ENCODE data around the gene RHBG. TPM values are rescaled to one million over a fixed set of nuclear protein-coding genes. Genes with fewer than 3 reads are reported as not detected.

Gene RHBG
- total and polyA plus RNA-seq, 2 of the 4 experiments (the other 2 are of a cell fraction): not detected

GRCh38 chr1:156359249-156359648 lies 9.8 kb upstream of the RHBG start:
- intact Hi-C loops (cut with micrococcal nuclease): no loop called here
- TF ChIP-seq RCOR1 (IDR thresholded peaks at IDR 0.05; ENCODE audit: insufficient replicate concordance, low read length) (no peak), CTCF (conservative IDR thresholded peaks at IDR 0.05; ENCODE audit: low read depth, low read length) (no peak), MAZ (IDR thresholded peaks at IDR 0.05; ENCODE audit: borderline replicate concordance, low read depth, low read length) (no peak), SMC3 (IDR thresholded peaks at IDR 0.05; ENCODE audit: low read depth, low read length) (no peak), MAFK (IDR thresholded peaks at IDR 0.05; ENCODE audit: low read depth, low read length) (no peak), ELK1 (IDR thresholded peaks at IDR 0.05; ENCODE audit: borderline replicate concordance, low read depth, low read length) (no peak), RFX5 (IDR thresholded peaks at IDR 0.05; ENCODE audit: low read depth, low read length) (no peak), CHD1 (IDR thresholded peaks at IDR 0.05; ENCODE audit: low read depth, low read length) (no peak), BHLHE40 (IDR thresholded peaks at IDR 0.05; ENCODE audit: low read depth, low read length) (no peak), MXI1 (IDR thresholded peaks at IDR 0.05; ENCODE audit: borderline replicate concordance, low read depth, low read length) (no peak), RAD21 (IDR thresholded peaks at IDR 0.05; ENCODE audit: low read length) (no peak), FOS (IDR thresholded peaks at IDR 0.05; ENCODE audit: low read depth, low read length) (no peak), CEBPB (IDR thresholded peaks at IDR 0.05; ENCODE audit: low read depth, low read length) (no peak), NFE2L2 (IDR thresholded peaks at IDR 0.05; ENCODE audit: low read depth, low read length) (no peak), USF2 (IDR thresholded peaks at IDR 0.05; ENCODE audit: low read depth, low read length) (no peak), POLR2A (IDR thresholded peaks at IDR 0.05; ENCODE audit: low read depth, low read length) (no peak)
- no peak overlapping the region for H2AK5ac ChIP-seq (ENCODE audit: low read depth, low read length)
- H3K4me2 ChIP-seq (ENCODE audit: low read depth, low read length): no peak overlapping the region
- H4K8ac ChIP-seq (ENCODE audit: low read depth in 2 of 2, low read length in 2 of 2): no peak overlapping the region
- ATAC-seq (ENCODE audit: low read depth) (no peak), DNase-seq (no peak)
- H3K9me1 ChIP-seq (ENCODE audit: insufficient read depth, low read length): no peaks in the 10 kb centered on the region
- no peaks in the 10 kb centered on the region; the same call in 1 of the 2 replicates for H3K9me3 ChIP-seq (ENCODE audit: control insufficient read depth, insufficient read depth, low read length)
- H4K20me1 ChIP-seq (ENCODE audit: insufficient read depth, low read length): no peaks in the 10 kb centered on the region; the same call in 1 of the 2 replicates
- peaks cover 51% of the 10 kb centered on the region for H3K27me3 ChIP-seq (ENCODE audit: control insufficient read depth, insufficient read depth, low read length)
- H3K14ac ChIP-seq (replicated peaks; ENCODE audit: low read depth, low read length): no peak overlapping the region
- in situ Hi-C loops (cut with MboI; ENCODE audit: low sequenced_read_pairs): no loop called here
- no peaks in the 10 kb centered on the region for H3K36me3 ChIP-seq (ENCODE audit: control insufficient read depth, insufficient read depth, low read length)
- no peak overlapping the region for H3K18ac ChIP-seq (ENCODE audit: low read depth, low read length)
- dilution Hi-C loops (cut with HindIII; ENCODE audit: low sequenced_read_pairs, unreplicated experiment): no loop called here
- POLR2A ChIA-PET (ENCODE audit: unreplicated experiment): interaction anchor here (0.7 kb wide), 1 partner anchor 113 kb away, joined by 9 read pairs; no protein-coding TSS in a partner anchor
- H3K4me3 ChIP-seq (ENCODE audit: insufficient read depth, low read depth, low read length): no peak overlapping the region
- H2BK120ac ChIP-seq (ENCODE audit: low read depth, low read length): no peak overlapping the region
- H2AK9ac ChIP-seq (replicated peaks; ENCODE audit: low read depth, low read length, poor library complexity): no peak overlapping the region
- no peak overlapping the region for H4K5ac ChIP-seq (ENCODE audit: low read depth, low read length)
- 60% methylated on average over 1 of the region's 3 CpGs; no CpG with 5 or more reads in 1 of the 2 experiments for WGBS, 2 experiments (ENCODE audit: extremely low coverage in 2 of 2, insufficient read length in 1 of 2)
- BruUV-seq (replicated peaks): no TSS peak
- no peak overlapping the region for H3K27ac ChIP-seq (ENCODE audit: insufficient read depth, low read length)
- no peak overlapping the region for H2BK20ac ChIP-seq (ENCODE audit: low read depth, low read length)
- no peak overlapping the region for H3K23ac ChIP-seq (ENCODE audit: low read depth, low read length)
- no peaks in the 10 kb centered on the region for H3K4me1 ChIP-seq (ENCODE audit: control insufficient read depth, insufficient read depth, low read length)
- H2AFZ ChIP-seq (replicated peaks; ENCODE audit: low read length, poor library complexity): no peak overlapping the region
- H2BK5ac ChIP-seq (ENCODE audit: low read depth, low read length, poor library complexity, severe bottlenecking): no peak overlapping the region
- CTCF ChIA-PET: interaction anchor here (0.6 to 0.8 kb wide), 3 partner anchors 27 to 190 kb away, joined by 3 to 6 read pairs (median 5); no protein-coding TSS in a partner anchor
- no peak overlapping the region for H3K56ac ChIP-seq (ENCODE audit: extremely low read depth, insufficient read depth, low read length)
- no peak overlapping the region for H3K4ac ChIP-seq (ENCODE audit: low read depth, low read length)
- no peak overlapping the region for H2BK15ac ChIP-seq (ENCODE audit: low read depth, low read length)
- no peak overlapping the region for H3K9ac ChIP-seq (ENCODE audit: low read depth, low read length)
- H4K91ac ChIP-seq (ENCODE audit: insufficient read depth, low read depth, low read length): no peak overlapping the region
- H3K79me1 ChIP-seq (ENCODE audit: low read depth in 1 of 2, low read length in 2 of 2): no peaks in the 10 kb centered on the region

Data from IMR-90 (cell line).